Bronchial epithelial cell (primary cell): ENCODE data around the gene TENM4. TPM values are rescaled to one million over a fixed set of nuclear protein-coding genes. Genes with fewer than 3 reads are reported as not detected.

Experiments used
- DNase-seq: peaks from one replicate; pipeline ENCODE4 v3.0.0-alpha.2; 2010; ENCODE audit warnings: low read depth
- FAIRE-seq: peaks from 2 replicates; lab custom pipeline; 2011; peaks lifted over from hg19 to GRCh38; lab: Jason Lieb, UNC
- H3K27me3 ChIP-seq: 2 replicates; pipeline ENCODE4 v1.5.1; 2011; ENCODE audit warnings: low read length; ENCODE audit not compliant: control insufficient read depth, insufficient read depth
- H3K36me3 ChIP-seq: 2 replicates; pipeline ENCODE4 v1.5.1; 2011; ENCODE audit warnings: low read length; ENCODE audit not compliant: control insufficient read depth, insufficient read depth
- H3K4me3 ChIP-seq: 2 replicates; pipeline ENCODE4 v1.5.1; 2011; ENCODE audit warnings: mild to moderate bottlenecking, low read depth, low read length, control low read depth
- total RNA-seq: library from RNA; depleted of rRNA; stranded (reverse); fragments of >200 nt; gene quantifications from 2 replicates; pipeline ENCODE4 v1.2.1, GENCODE V29; 2014
- TF ChIP-seq, protein P1 (sequence below): IDR thresholded peaks from 2 replicates; pipeline ENCODE4 v1.5.1; 2011; ENCODE audit warnings: mild to moderate bottlenecking, moderate library complexity, low read length, control low read depth, inconsistent platforms; ENCODE audit not compliant: insufficient read depth, severe bottlenecking

Gene TENM4
- total RNA-seq, 1 donor from 2014 or later: 6.1 TPM

DNA sequence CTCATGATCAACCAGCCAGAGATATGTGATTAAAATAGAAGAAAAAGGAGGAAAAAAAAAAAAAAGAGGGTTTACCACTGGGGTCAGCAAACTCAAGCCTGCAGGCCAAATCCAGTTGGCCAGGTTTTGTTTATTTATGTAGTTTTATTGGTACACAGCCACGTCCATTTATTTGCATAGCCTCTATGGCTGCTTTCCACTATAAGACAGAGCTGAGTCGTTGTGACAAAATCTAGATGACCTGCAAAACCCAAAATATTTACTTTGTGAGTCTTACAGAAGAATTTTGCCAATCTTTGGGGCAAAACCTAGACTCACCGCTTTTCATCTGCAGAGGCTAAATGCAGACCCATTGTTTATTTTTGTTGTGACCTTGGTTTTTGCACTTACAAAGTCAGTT is 87.1 kb downstream of the TENM4 start:
- DNase-seq (no peak), FAIRE-seq (no peak)
- TF ChIP-seq, protein P1, sequence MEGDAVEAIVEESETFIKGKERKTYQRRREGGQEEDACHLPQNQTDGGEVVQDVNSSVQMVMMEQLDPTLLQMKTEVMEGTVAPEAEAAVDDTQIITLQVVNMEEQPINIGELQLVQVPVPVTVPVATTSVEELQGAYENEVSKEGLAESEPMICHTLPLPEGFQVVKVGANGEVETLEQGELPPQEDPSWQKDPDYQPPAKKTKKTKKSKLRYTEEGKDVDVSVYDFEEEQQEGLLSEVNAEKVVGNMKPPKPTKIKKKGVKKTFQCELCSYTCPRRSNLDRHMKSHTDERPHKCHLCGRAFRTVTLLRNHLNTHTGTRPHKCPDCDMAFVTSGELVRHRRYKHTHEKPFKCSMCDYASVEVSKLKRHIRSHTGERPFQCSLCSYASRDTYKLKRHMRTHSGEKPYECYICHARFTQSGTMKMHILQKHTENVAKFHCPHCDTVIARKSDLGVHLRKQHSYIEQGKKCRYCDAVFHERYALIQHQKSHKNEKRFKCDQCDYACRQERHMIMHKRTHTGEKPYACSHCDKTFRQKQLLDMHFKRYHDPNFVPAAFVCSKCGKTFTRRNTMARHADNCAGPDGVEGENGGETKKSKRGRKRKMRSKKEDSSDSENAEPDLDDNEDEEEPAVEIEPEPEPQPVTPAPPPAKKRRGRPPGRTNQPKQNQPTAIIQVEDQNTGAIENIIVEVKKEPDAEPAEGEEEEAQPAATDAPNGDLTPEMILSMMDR: no peak
- no peak overlapping the region for H3K4me3 ChIP-seq
- no peaks in the 10 kb centered on the region for H3K27me3 ChIP-seq
- H3K36me3 ChIP-seq: no peaks in the 10 kb centered on the region

- FAIRE-seq: no peak
These were observed 88.5 kb downstream of the TENM4 start for GRCh38 chr11:79352349-79352703.

GRCh38 chr11:79348976-79349682 is 91.7 kb downstream of the TENM4 start:
- no peaks in the 10 kb centered on the region for H3K27me3 ChIP-seq
- H3K4me3 ChIP-seq: no peak overlapping the region
- TF ChIP-seq, protein P1: no peak
- FAIRE-seq: no peak
- DNase-seq: no peak
- H3K36me3 ChIP-seq: no peaks in the 10 kb centered on the region

More at GRCh38 chr11:79352349-79352703, 88.5 kb downstream of the TENM4 start:
- Histone ChIP-seq H3K4me3 (no peak overlapping the region), H3K27me3 (no peaks in the 10 kb centered on the region), H3K36me3 (no peaks in the 10 kb centered on the region)
- no peak for DNase-seq
- TF ChIP-seq, protein P1: no peak

GRCh38 chr11:79346021-79346420 is 94.8 kb downstream of the TENM4 start:
- no peak for DNase-seq
- no peak for FAIRE-seq
- TF ChIP-seq, protein P1: no peak
- Histone ChIP-seq H3K27me3 (no peaks in the 10 kb centered on the region), H3K4me3 (no peak overlapping the region), H3K36me3 (no peaks in the 10 kb centered on the region)

DNA sequence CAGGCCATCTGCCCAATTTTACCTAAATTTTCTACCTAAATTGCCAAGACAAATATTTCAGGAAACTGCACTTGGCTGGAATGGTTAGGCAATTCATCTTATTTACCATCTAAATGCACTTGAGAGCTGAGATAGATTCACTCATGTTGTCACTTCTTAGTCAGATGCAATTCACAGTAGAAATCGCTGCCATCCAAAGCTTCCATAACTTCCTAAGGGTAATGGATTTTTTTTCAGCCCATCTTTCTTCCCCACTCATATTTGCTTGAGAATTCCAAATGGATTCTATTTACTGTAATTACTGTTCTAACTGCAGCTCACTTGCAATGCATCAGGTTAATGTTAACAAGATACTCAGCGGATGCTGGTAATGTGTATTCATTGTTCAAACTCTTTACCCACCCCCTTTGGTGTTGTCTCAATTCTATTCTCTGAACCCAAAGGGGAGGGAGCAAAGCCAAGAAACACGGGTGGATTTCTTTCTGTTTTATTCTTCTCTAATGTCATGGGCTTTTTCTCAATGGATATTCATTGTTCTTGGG is 96.0 kb downstream of the TENM4 start:
- Histone ChIP-seq H3K27me3 (no peaks in the 10 kb centered on the region), H3K36me3 (no peaks in the 10 kb centered on the region), H3K4me3 (no peak overlapping the region)
- DNase-seq (no peak), FAIRE-seq (no peak)
- TF ChIP-seq, protein P1: no peak
